Activated CD4-positive, alpha-beta T cell treated with anti-CD3 and anti-CD28 coated beads for 36 hours (primary cell): ENCODE results near the gene VAV2. TPM values are rescaled to one million over a fixed set of nuclear protein-coding genes. Genes with fewer than 3 reads are reported as not detected.

Source experiments
- ATAC-seq: fragments of 200-7000 bp; cut with Tn5 transposase; one replicate; pipeline ENCODE4 v1.10.0; 2021; ENCODE audit warnings: mild to moderate bottlenecking, moderate library complexity
- CTCF ChIA-PET: fragments of 350-600 bp; sonication (Branson Sonifier 250); formaldehyde crosslinking; loops from one replicate; lab custom pipeline; 2021; ENCODE audit warnings: antibody characterized with exemption; lab: Charles Lee
- POLR2A ChIA-PET: fragments of 350-600 bp; sonication (Branson Sonifier 250); formaldehyde crosslinking; loops from one replicate; lab custom pipeline; 2021; ENCODE audit warnings: antibody characterized with exemption, inconsistent platforms; lab: Charles Lee
- DNase-seq: peaks from one replicate; pipeline ENCODE4 v3.0.0-alpha.2; 2020
- H3K27ac Mint-ChIP-seq: one replicate; pipeline ENCODE4 v1.8.0; 2021; ENCODE audit warnings: mixed read lengths
- H3K27me3 Mint-ChIP-seq: one replicate; pipeline ENCODE4 v1.8.0; 2021; ENCODE audit warnings: mixed read lengths
- H3K36me3 Mint-ChIP-seq: one replicate; pipeline ENCODE4 v1.8.0; 2021; ENCODE audit warnings: low read depth, mixed read lengths
- H3K4me1 Mint-ChIP-seq: one replicate; pipeline ENCODE4 v1.8.0; 2021; ENCODE audit warnings: mixed read lengths
- H3K4me3 Mint-ChIP-seq: one replicate; pipeline ENCODE4 v1.8.0; 2021; ENCODE audit warnings: mild to moderate bottlenecking, moderate library complexity, mixed read lengths
- H3K9me3 Mint-ChIP-seq: one replicate; pipeline ENCODE4 v1.8.0; 2021; ENCODE audit warnings: low read depth, mixed read lengths
- intact Hi-C, 2 experiments: fragments of 100-400 bp; cut with DNase I in 1 of 2; cut with micrococcal nuclease in 1 of 2; formaldehyde crosslinking; loops; one replicate each; pipeline versions ENCODE4 v1.14.2 to v1.15.1; 2022 to 2024; cut with DNase I, micrococcal nuclease
- total RNA-seq, 2 experiments: library from RNA; stranded (reverse); gene quantifications; one replicate each; pipeline ENCODE4 v1.2.3, GENCODE V29; 2021

The VAV2 gene
- total RNA-seq, 2 experiments from 2014 or later: 5.1 to 6.5 TPM

- H3K36me3 Mint-ChIP-seq: no peaks in the 10 kb centered on the region
- no peaks in the 10 kb centered on the region for H3K27me3 Mint-ChIP-seq
- intact Hi-C loops: no loop called here
- H3K27ac Mint-ChIP-seq: no peak overlapping the region
- ChIA-PET POLR2A (no interaction called here), CTCF (no interaction called here)
- ATAC-seq (no peak), DNase-seq (no peak)
- no peaks in the 10 kb centered on the region for H3K4me1 Mint-ChIP-seq
- no peak overlapping the region for H3K4me3 Mint-ChIP-seq
- no peaks in the 10 kb centered on the region for H3K9me3 Mint-ChIP-seq
Measured at GRCh38 chr9:133841167-133841812, 150.8 kb downstream of the VAV2 start.

GRCh38 chr9:133839822-133840329, 152.2 kb downstream of the VAV2 start:
- CTCF ChIA-PET: no interaction called here
- ATAC-seq: no peak
- no peak for DNase-seq
- POLR2A ChIA-PET: no interaction called here
- Mint-ChIP-seq H3K4me1 (no peaks in the 10 kb centered on the region), H3K27ac (no peak overlapping the region), H3K36me3 (no peaks in the 10 kb centered on the region), H3K9me3 (no peaks in the 10 kb centered on the region), H3K27me3 (no peaks in the 10 kb centered on the region), H3K4me3 (no peak overlapping the region)
- intact Hi-C loops: no loop called here

GRCh38 chr9:133838859-133839507, 153.1 kb downstream of the VAV2 start:
- no peak overlapping the region for H3K27ac Mint-ChIP-seq
- ChIA-PET CTCF (no interaction called here), POLR2A (no interaction called here)
- intact Hi-C loops: no loop called here
- no peaks in the 10 kb centered on the region for H3K9me3 Mint-ChIP-seq
- H3K36me3 Mint-ChIP-seq: no peaks in the 10 kb centered on the region
- H3K4me3 Mint-ChIP-seq: no peak overlapping the region
- DNase-seq: no peak
- no peaks in the 10 kb centered on the region for H3K27me3 Mint-ChIP-seq
- no peak for ATAC-seq
- H3K4me1 Mint-ChIP-seq: no peaks in the 10 kb centered on the region

- H3K36me3 Mint-ChIP-seq: no peaks in the 10 kb centered on the region
- H3K4me1 Mint-ChIP-seq: no peaks in the 10 kb centered on the region
- H3K9me3 Mint-ChIP-seq: no peaks in the 10 kb centered on the region
- POLR2A ChIA-PET: no interaction called here
- H3K27ac Mint-ChIP-seq: no peak overlapping the region
- DNase-seq (no peak), ATAC-seq (no peak)
- intact Hi-C loops: no loop called here
- CTCF ChIA-PET: interaction anchor here (0.7 kb wide), 1 partner anchor 60 kb away, joined by 3 read pairs; no protein-coding TSS in a partner anchor
- no peak overlapping the region for H3K4me3 Mint-ChIP-seq
- no peaks in the 10 kb centered on the region for H3K27me3 Mint-ChIP-seq
Measured at GRCh38 chr9:133837627-133838597, 154.2 kb downstream of the VAV2 start.

- ChIA-PET POLR2A (no interaction called here), CTCF (interaction anchor here (0.7 kb wide), 2 partner anchors 59 to 300 kb away, joined by 3 read pairs; no protein-coding TSS in a partner anchor)
- H3K27me3 Mint-ChIP-seq: no peaks in the 10 kb centered on the region
- no peaks in the 10 kb centered on the region for H3K36me3 Mint-ChIP-seq
- DNase-seq: no peak
- intact Hi-C loops: no loop called here
- H3K27ac Mint-ChIP-seq: no peak overlapping the region
- ATAC-seq: no peak
- H3K4me3 Mint-ChIP-seq: no peak overlapping the region
- H3K4me1 Mint-ChIP-seq: no peaks in the 10 kb centered on the region
- H3K9me3 Mint-ChIP-seq: no peaks in the 10 kb centered on the region
Measured at GRCh38 chr9:133836818-133837217, 155.3 kb downstream of the VAV2 start.

GRCh38 chr9:133836001-133836758, 155.9 kb downstream of the VAV2 start:
- DNase-seq: no peak
- no peaks in the 10 kb centered on the region for H3K9me3 Mint-ChIP-seq
- H3K36me3 Mint-ChIP-seq: no peaks in the 10 kb centered on the region
- H3K4me1 Mint-ChIP-seq: no peaks in the 10 kb centered on the region
- H3K4me3 Mint-ChIP-seq: no peak overlapping the region
- intact Hi-C loops: no loop called here
- H3K27ac Mint-ChIP-seq: no peak overlapping the region
- no peaks in the 10 kb centered on the region for H3K27me3 Mint-ChIP-seq
- POLR2A ChIA-PET: no interaction called here
- CTCF ChIA-PET: interaction anchor here (0.7 kb wide), 1 partner anchor 299 kb away, joined by 3 read pairs; no protein-coding TSS in a partner anchor
- ATAC-seq: no peak

GRCh38 chr9:133835262-133835901, 156.7 kb downstream of the VAV2 start:
- Mint-ChIP-seq H3K27ac (no peak overlapping the region), H3K4me3 (no peak overlapping the region), H3K36me3 (no peaks in the 10 kb centered on the region), H3K27me3 (no peaks in the 10 kb centered on the region), H3K4me1 (no peaks in the 10 kb centered on the region), H3K9me3 (no peaks in the 10 kb centered on the region)
- intact Hi-C loops: no loop called here
- ChIA-PET POLR2A (no interaction called here), CTCF (no interaction called here)
- DNase-seq (no peak), ATAC-seq (no peak)

GRCh38 chr9:133834080-133834976, 157.8 kb downstream of the VAV2 start:
- Mint-ChIP-seq H3K4me3 (no peak overlapping the region), H3K4me1 (no peaks in the 10 kb centered on the region), H3K36me3 (no peaks in the 10 kb centered on the region), H3K27ac (no peak overlapping the region), H3K9me3 (no peaks in the 10 kb centered on the region), H3K27me3 (no peaks in the 10 kb centered on the region)
- ChIA-PET CTCF (no interaction called here), POLR2A (no interaction called here)
- intact Hi-C loops: no loop called here
- DNase-seq (no peak), ATAC-seq (no peak)

GRCh38 chr9:133833388-133834025, 158.6 kb downstream of the VAV2 start:
- no peaks in the 10 kb centered on the region for H3K27me3 Mint-ChIP-seq
- H3K4me1 Mint-ChIP-seq: no peaks in the 10 kb centered on the region
- H3K9me3 Mint-ChIP-seq: no peaks in the 10 kb centered on the region
- no peak overlapping the region for H3K27ac Mint-ChIP-seq
- ATAC-seq (no peak), DNase-seq (no peak)
- H3K4me3 Mint-ChIP-seq: no peak overlapping the region
- intact Hi-C loops: no loop called here
- ChIA-PET POLR2A (no interaction called here), CTCF (no interaction called here)
- no peaks in the 10 kb centered on the region for H3K36me3 Mint-ChIP-seq

GRCh38 chr9:133832877-133833276, 159.2 kb downstream of the VAV2 start:
- POLR2A ChIA-PET: no interaction called here

More at GRCh38 chr9:133832877-133833276, 159.2 kb downstream of the VAV2 start:
- DNase-seq (no peak), ATAC-seq (no peak)
- CTCF ChIA-PET: interaction anchor here (0.7 kb wide), 1 partner anchor 1533 kb away, joined by 5 read pairs; no protein-coding TSS in a partner anchor
- intact Hi-C loops: no loop called here
- Mint-ChIP-seq H3K27ac (no peak overlapping the region), H3K4me1 (no peaks in the 10 kb centered on the region), H3K27me3 (no peaks in the 10 kb centered on the region), H3K4me3 (no peak overlapping the region), H3K9me3 (no peaks in the 10 kb centered on the region), H3K36me3 (no peaks in the 10 kb centered on the region)
